DMS79 treated with DMSO at 0.1 percent for 48 hours (cell line): ENCODE measurements around the gene CACNA2D1.

ENCODE experiments used
- DNase-seq: peaks from one replicate; lab custom pipeline; 2025; lab: John Stamatoyannopoulos, UW

The CACNA2D1 gene

DNA sequence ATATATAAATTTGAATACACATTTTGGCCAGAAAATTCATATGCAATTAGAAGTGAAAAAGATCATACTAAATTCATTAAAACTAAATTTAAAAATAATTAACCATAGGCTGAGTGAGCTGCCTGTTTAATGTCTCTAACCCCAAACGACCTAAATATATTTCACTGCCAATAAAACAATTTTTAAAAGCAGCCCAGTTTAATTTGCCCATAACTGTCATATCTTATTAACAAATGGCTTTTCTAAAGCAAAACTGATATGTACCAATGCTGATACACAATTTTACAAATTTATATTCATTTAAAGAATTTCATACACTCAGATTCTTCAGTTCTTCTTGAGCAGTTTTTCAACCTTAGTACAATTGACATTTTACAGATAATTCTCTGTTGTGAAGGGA is 99.9 kb downstream of the CACNA2D1 start:
- no peak for DNase-seq

- DNase-seq, result no peak
Measured at GRCh38 chr7:82339958-82340357, 103.6 kb downstream of the CACNA2D1 start.

DNA sequence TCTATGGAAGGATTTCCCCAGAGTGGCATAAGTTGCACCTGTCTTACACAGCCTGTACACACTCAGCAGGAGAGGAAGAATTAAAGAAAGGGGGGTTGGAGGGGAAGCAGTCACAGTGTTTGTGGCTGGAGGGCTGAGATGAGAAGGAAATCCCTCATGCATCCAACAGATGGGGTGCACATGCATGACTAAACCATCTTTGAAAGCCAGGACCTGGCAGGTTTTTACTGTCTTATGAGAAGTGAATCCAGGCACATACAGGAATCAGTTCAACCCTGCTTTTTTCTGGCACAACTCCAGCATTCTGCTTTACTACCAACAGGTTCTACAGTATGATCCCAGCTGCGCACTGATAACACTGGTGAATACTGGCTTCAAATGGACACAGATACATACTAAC is 107.7 kb downstream of the CACNA2D1 start:
- peak; percentile 99 for DNase-seq

GRCh38 chr7:82335001-82335400 is 108.6 kb downstream of the CACNA2D1 start:
- DNase-seq, result no peak

DNA sequence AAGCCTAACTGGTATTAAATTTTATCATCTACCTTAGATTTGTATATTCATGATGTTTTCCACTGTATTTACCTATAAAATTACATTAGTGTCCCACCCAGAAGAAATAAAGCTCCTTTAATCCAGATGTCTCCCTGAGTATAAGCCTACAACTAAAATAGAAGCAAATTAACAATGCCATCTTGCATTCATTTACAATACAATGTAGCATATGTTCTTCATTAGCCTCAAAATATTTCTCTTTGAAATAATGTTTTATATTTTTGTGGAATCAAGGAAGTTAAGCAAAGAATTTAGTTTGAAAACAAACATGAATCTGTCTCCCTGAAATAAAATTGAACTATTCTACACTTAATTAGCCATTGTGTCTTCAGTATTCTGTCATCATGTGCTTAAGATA is 112.3 kb downstream of the CACNA2D1 start:
- DNase-seq, result no peak

- no peak for DNase-seq
Measured at GRCh38 chr7:82330706-82331215, 112.8 kb downstream of the CACNA2D1 start.

GRCh38 chr7:82327898-82328297 is 115.7 kb downstream of the CACNA2D1 start:
- DNase-seq, result no peak

GRCh38 chr7:82325416-82325815 is 118.2 kb downstream of the CACNA2D1 start:
- DNase-seq, result no peak

GRCh38 chr7:82323806-82324205 is 119.8 kb downstream of the CACNA2D1 start:
- DNase-seq, result no peak

DNA sequence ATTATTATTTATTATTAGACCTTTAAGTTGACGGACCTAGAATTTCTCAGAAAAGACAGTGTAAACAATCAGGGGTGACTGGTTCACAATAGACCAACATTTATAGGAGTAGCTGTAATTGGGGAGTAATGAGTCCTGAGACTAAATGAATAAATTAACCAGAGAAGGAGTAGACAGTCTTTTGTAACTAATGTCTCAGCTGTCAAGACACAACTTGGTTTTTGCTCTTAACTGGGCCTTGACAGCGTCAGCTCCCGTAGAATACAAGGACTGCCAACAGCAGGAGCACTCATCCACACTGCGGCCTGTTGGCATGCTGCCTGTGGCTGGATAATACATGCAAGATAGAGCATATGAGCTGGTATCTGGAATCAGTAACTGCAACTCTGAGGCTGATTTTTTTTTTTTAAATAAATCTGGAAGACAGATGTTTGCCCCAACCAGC is 123.9 kb downstream of the CACNA2D1 start:
- peak; percentile 95 for DNase-seq

- peak; percentile 39 for DNase-seq
Measured at GRCh38 chr7:82318786-82319185, 124.8 kb downstream of the CACNA2D1 start.

DNA sequence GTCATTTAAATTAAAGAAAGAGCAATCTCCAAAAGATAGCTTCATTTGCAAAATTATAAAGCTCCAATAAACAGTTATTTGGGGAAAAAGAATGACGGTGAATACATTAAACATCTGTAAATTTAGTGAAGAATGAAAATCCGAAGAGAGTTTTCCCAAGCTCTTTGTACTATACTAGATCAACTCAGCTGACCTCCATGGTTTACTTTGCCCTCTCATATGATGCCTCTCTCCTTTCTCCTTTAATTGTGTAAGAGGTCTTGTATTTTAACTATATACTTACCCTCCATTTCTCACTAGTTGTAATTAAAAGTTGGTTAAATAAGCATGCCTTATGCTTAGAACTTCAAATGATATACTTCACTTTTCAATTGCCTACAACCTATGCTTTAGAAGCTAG is 125.8 kb downstream of the CACNA2D1 start:
- DNase-seq, result no peak

DNA sequence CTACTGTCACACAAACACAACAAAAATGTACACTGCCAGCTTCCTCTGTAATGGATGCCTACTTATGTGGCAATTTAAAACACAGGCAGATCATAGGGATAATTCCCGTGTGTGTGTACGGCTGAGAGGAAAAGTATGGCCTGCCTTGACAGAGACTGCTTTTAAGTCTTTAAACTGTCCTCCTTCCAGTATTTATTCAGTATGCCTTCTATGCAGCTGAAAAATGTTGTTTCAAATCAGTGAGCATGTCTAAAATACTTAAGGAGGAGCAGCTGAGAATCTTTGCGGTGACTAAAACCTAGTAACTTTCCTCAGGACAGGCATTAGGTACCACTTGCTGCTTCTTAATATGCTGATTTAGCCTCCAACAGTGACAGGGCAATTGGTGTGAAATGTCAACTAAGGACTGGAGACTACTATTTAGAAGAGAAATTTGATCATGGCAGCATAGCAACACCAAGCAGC is 126.3 kb downstream of the CACNA2D1 start:
- DNase-seq, result peak; percentile 28

DNA sequence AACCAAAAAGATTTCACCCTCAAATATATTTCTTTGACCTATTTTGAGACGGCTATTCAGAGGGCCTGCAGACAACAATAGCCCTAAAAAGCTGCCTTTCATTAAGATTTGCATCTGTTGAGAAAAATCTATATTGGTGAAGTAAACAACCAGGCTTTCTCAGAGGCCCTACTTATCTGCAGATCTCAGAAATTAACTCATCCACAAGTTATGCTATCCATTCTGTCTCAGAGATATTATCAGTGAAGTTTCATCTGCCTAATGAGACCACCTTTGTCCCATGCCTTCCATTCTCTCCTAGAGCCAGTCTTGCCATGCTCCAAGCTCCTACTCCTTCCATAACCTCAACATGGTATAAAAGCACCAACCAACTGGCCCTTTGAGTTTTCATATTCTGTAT is 130.3 kb downstream of the CACNA2D1 start:
- DNase-seq, result no peak

DNA sequence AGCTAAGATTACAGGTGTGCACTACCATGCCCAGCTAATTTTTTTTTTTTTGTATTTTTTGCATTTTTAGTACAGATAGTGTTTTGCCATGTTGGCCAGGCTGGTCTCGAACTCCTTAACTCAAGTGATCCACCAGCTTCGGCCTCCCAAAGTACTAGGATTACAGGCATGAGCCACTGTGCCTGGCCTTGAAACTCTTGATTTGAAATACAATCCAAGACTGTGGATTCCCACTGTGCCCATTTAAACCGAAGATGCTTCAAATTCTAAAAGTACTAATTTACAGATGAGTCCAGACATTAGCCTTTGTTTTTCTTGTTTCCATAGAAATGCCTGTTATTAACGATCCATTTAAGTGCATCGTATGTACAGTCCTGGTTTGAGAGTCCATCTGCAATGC is 130.9 kb downstream of the CACNA2D1 start:
- DNase-seq, result no peak

GRCh38 chr7:82305347-82306005 is 138.1 kb downstream of the CACNA2D1 start:
- no peak for DNase-seq

GRCh38 chr7:82294865-82295264 is 148.7 kb downstream of the CACNA2D1 start:
- DNase-seq, result no peak

DNA sequence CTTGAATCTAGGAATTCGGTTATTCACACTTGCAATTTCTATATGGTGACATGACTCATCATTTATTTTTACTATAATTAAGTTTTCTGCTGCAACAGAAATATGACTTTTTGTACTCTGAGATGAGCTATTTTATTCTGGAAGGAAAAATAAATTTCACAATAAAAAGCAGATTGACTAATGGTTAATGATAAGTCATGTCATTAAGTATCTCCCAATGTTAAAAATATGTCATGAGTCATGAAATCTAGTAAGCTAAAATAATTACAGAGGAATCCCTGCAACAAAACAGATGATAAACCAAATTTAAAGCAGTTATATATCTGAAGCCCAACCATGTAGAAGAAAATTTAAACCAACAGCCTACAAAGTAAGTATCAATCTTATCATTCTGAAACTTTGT is 149.2 kb downstream of the CACNA2D1 start:
- DNase-seq, result no peak

DNA sequence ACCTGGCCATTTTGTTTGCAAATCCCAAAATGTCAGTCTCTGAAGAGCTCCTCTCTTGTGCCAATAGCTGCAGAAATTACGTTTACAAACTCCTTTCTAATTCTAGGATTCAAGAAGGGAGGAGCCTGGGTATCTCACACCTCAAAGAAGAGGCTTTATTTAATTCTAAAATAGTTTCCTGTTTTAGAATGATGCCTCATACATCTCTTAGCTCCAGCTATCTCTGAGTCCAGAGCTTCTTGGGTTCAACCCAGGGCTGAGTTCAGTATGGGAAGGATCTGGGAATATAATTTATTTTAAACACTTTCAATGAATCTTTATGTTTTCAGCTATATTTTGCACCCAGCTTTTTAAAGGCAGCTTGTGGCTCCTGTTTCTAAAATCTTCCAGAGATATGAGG is 150.1 kb downstream of the CACNA2D1 start:
- no peak for DNase-seq

DNA sequence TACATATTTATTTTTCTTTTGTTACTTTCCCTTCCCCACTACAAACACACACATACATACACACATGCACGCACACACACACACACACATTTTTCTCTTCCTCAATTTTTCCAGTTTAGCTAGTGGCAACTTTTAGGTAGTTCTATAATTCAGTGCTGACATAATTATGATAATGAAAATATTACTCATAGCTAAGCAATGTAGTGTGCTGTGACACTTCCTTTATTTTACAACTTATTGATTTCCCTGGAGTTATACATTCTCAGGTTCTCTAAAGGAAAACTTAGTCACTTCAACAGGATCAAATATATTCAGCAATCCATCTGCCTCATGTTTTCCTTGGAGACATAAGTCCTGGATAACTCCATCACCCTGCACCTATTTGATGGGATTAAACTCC is 151.6 kb downstream of the CACNA2D1 start:
- DNase-seq, result no peak

GRCh38 chr7:82289889-82290288 is 153.7 kb downstream of the CACNA2D1 start:
- no peak for DNase-seq

- no peak for DNase-seq
Measured at GRCh38 chr7:82289152-82289535, 154.4 kb downstream of the CACNA2D1 start.

DNA sequence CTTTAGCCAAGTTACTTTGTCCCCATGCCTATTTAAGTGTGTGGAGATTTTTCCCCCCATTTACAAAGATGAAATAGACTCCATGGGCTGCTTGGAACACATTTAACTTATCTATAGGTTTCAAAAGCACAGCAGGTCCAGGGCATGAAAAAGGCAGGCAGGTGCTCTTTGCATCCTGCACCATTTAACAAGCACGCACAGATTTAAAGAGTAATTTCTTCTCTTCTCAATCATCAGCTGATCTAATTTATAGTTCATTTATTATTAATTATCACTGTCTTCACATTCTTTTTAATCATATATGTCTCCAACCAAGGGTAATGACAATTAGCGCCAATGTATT is 156.8 kb downstream of the CACNA2D1 start:
- DNase-seq, result no peak

DNA sequence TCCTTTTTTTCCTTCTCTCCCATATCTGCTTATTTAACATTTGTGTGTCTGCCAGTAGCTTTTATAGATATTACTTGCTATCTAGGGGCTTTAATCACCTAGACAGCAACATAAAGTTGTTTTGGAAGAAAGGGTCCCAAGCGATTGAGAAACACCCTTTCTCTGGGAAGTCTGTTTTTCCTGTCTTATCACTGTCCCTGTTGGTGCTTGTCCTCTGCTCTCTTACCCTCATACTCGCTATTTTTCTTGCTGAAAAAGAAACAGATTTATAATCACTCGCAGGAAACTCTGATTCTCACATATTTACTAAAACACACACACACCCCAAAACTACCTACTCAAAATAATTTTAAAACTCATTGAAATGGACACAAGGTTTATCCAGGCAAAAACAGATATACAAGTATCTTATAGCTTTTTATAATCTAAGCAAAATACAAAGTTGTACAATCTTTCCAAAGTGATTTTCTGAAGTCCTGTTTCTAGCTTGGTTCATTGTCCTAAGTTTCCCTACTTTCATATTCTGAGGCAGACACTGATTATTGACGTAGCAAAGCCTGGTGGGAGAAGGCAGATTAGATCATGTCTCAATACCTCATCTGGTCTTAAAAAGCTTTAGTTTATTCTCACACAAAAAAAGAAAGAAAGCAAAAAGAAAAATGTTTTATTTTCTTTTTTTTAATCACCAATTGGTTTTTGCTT is 157.3 kb downstream of the CACNA2D1 start:
- DNase-seq, result no peak
